HT1080 (cell line): ENCODE results near the gene EPN1. TPM values are rescaled to one million over a fixed set of nuclear protein-coding genes. Genes with fewer than 3 reads are reported as not detected.

Experiments used
- DNase-seq: peaks from one replicate; pipeline ENCODE4 v3.0.0-alpha.2; 2015; ENCODE audit warnings: low read depth
- total RNA-seq: library from RNA; depleted of rRNA; stranded (reverse); fragments of >200 nt; shearing (Covaris generic); gene quantifications from 2 replicates; pipeline ENCODE4 v1.2.3, GENCODE V29; 2014

Gene EPN1
- total RNA-seq, 1 experiment from 2014 or later = 122 TPM

DNA sequence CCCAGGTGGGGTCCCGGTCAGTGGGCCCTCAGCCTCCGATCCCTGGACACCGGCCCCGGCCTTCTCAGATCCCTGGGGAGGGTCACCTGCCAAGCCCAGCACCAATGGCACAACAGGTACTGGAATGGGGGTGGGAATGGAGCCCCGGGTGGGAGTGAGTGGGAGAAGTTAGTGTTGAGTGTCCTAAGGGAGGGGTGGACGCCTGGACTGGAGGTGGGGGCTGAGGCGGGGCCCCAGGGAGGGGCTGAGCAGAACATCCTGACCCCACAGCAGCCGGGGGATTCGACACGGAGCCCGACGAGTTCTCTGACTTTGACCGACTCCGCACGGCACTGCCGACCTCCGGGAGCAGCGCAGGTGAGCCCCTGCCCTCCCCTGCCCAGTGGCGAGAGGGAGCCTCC, 17.7 kb downstream of the EPN1 start:
- DNase-seq = no peak

- no peak for DNase-seq
Observed at GRCh38 chr19:55693336-55693974, 18.4 kb downstream of the EPN1 start.

- no peak for DNase-seq
Observed at GRCh38 chr19:55694241-55694655, 19.2 kb downstream of the EPN1 start.

- DNase-seq = no peak
Observed at GRCh38 chr19:55694656-55695491, 19.8 kb downstream of the EPN1 start.

- no peak for DNase-seq
Observed at GRCh38 chr19:55695511-55696290, 20.7 kb downstream of the EPN1 start.

DNA sequence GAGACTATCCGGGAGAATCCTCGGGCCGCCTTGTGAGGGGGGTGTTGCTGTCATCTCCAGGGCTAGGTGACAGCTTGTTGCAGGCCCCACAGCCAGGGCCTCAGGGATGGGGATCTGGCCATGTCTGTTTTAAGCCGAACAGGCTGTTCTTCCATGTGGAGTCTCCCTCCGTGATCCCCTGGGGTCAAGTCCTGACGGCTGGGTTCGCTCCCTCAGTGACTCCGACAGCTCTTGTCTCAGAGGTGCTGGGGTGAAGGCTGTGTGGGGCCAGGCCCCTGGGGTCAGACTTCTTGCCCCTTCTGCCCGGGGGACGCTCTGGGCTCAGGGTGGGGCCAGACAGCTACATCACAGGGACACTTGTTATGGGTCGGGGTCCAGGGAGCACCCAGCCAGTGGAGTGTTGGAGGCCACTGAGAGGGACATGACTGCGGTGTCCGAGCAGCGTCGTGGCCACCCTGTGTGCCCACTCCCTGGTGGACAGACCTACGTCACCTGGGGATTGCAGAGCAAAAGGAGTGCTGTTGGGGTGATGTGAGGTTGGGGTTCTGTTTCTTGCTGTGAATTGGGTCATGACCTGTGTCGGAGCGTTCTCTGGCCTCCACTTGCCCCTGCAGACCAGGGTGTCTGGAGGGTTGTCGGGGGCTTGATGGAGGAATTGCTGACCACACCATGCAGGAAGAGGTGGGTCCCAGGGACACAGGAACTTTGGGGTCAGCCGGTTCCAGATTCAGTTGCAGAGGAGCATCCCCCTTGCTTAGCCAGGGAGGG, 21.5 kb downstream of the EPN1 start:
- DNase-seq = no peak

DNA sequence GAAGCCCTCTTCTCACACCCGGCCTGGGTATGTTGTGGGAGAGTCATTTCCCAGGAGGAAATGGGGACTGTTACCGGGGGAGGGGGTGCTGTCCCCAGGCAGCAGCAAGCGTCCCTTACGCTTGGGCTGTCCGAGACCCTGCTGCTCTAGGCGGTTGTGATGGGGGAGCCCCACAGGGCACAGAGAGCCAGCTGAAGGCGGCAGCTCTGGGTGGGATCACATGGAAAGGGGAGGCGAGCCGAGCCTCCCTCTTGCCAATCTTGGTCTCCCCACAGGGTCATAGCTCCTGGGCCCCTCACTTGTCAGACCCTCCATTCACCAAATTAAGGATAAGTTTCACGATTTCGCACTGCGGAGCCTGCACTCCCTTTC, 22.0 kb downstream of the EPN1 start:
- no peak for DNase-seq

- no peak for DNase-seq
Observed at GRCh38 chr19:55697698-55698097, 22.7 kb downstream of the EPN1 start.

DNA sequence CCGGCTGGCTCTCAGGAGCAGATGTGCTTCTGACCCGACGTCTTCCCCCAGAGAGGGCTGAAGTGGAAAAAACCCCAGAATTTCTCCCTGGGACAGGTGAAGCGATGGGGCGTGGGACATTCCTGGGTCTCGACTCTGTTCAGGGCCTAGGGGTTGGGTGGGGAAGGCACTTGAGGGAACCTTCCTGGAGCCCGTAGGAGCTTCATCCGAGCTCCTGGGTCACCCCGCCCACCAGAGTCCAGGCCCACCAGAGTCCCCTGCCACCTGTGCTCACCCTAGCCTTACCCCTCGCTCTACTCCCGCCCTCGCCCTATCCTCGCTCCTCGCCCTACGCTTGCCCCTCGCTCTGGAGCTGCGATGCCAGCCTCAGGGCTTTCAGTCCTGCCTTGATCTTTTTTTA, 23.2 kb downstream of the EPN1 start:
- no peak for DNase-seq

DNA sequence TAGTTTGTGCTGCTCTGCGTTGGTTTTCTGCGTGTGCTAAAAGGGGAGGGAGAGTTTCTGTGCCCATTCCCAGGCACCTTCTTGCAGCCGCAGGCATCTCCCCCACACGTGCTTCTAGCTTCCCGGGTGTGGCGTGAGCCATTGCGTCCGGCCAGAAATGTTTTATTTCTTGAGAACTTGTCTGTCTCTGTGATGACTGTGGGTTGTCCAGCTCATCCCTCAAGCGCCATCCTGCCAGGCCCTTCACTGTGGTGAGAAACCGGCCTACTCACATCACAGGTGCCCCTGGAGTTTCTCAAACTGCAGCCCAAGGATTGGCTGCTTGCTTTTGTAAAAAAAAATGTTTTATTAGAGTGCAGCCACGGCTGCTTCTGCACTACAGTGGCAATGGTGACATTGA, 24.2 kb downstream of the EPN1 start:
- DNase-seq = no peak

DNA sequence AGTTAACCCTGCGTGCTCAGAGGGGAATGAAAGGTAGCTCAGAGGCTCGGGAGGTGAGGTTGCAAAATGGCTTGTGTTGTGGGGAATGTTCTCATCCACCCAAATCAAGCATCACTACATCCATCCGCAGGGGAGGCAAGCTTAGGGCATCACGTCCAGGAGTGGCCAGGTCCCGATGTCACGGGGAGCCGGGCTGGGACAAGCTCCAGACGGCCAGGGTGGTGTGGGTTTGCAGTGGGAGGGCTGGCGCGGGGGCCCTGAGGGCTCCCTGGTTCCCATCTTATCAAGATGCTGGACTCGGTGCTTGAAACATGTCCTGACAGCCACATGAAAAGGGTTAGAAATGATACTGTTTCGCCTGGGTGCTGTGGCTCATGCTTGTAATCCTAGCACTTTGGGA, 25.8 kb downstream of the EPN1 start:
- no peak for DNase-seq

- DNase-seq = no peak
Observed at GRCh38 chr19:55702131-55702627, 27.2 kb downstream of the EPN1 start.

- no peak for DNase-seq
Observed at GRCh38 chr19:55703790-55704215, 28.8 kb downstream of the EPN1 start.

- no peak for DNase-seq
Observed at GRCh38 chr19:55704494-55705245, 29.6 kb downstream of the EPN1 start.

GRCh38 chr19:55705972-55706371, 30.9 kb downstream of the EPN1 start:
- no peak for DNase-seq

DNA sequence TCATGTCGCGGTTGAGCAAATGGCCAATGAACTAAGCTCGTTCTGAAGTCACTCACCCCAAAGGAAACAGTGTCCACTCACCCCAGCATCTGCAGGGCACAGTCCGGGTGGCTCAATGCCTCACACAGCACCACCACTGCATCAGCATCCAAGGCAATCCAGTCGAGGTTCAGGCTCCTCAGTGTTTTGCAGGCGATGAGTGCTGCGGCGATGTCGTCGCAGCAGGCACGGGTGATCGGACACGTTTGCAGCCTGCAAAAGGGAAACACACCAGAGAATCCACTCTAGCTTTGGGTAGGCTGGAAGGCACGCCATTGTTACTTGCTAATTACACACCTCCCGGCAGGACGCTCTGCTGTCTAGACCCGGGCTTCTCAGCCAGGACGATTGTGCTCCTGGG, 36.7 kb downstream of the EPN1 start:
- DNase-seq = no peak

DNA sequence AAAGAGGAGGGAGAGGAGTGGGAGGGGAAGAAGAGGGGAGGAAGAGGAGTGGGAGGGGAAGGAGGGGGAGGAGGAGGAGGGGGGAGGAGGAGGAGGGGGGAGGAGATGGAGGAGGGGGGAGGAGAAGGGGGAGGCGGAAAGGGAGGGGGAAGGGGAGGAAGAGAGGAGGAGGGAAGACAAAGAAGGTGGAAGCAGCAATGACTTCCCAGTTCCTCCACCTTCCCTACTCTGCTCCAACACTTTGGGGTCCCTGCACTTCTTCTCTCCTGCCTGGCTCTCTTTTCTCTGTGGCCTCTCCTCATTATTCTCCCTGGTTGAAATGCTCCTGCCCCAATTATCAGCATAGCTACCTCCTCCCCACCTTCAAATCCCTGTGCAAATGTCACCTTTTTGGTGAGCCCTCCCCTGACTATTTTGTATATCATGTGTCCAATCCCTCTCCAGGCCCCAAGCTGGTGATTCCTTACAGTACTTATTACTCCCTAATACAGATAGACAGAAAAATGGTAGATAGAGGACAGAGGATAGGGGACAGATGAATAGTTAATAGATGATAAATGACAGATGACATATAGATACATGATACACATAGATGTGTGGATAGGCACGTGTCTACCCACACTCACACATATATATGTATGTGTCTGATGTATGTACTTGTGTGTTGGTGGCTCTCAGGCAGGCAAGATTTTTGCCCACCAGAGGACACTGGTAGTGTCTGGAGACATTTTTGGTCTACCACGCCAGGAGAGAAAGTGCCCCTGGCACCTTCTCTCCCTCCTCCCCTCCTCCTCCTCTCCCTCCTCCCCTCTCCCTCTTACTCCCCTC, 38.0 kb downstream of the EPN1 start:
- no peak for DNase-seq

DNA sequence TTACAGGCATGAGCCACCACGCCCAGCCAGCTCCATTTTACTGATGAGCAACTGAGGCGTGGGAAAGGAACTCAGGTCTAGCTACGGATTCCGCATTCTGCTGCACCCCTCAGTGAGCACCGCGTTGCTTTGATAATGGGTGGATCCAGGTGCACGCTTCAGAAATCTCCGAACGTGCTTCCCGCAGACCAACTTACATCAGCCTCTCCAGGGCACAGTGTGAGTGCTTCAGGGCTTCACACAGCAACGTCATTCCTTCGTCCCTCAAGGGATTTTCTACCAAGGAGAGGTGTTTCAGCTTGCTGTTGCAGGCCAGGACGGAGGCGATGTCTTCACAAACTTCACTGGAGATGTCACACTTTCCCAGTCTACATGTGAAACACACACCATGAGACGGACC, 41.5 kb downstream of the EPN1 start:
- no peak for DNase-seq

DNA sequence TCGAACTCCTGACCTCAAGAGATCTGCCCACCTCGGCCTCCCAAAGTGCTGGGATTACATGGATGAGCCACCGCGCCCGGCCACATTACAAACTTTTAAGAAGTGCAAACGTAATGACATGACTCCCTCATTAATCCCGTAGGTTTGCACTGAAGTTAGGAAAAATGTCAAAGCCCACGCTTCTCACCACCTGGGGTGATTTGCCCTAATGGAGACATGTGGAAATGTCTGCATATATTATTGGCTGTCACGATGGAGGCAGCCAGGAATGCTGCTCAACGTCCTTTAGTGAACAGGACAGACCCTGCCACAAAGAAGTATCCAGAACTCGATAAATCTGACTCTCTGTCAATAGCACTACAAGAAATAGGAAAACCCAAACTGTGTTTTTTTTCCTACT, 42.2 kb downstream of the EPN1 start:
- no peak for DNase-seq
